DMS 273 treated with DMSO at 0.1 percent for 48 hours (cell line): ENCODE results near the gene C3orf22.

Experiments
- DNase-seq: peaks from one replicate; lab custom pipeline; 2025; lab: John Stamatoyannopoulos, UW

C3orf22 gene

GRCh38 chr3:126527006-126527405 is 31.7 kb downstream of the C3orf22 start:
- no peak for DNase-seq

GRCh38 chr3:126526668-126527005 is 32.1 kb downstream of the C3orf22 start:
- no peak for DNase-seq

- no peak for DNase-seq
These were observed 32.7 kb downstream of the C3orf22 start for GRCh38 chr3:126525853-126526667.

- DNase-seq: no peak
These were observed 33.5 kb downstream of the C3orf22 start for GRCh38 chr3:126525091-126525852.

GRCh38 chr3:126524429-126524988 is 34.2 kb downstream of the C3orf22 start:
- DNase-seq: no peak

GRCh38 chr3:126523745-126524428 is 34.8 kb downstream of the C3orf22 start, which contains the start of gene CHST13:
TSS of gene CHST13 (plus strand) at chr3:126524155. CDS start at chr3:126524333, 178 bp downstream.
- no peak for DNase-seq

GRCh38 chr3:126522363-126522788 is 36.4 kb downstream of the C3orf22 start:
- no peak for DNase-seq

- DNase-seq: no peak
These were observed 37.4 kb downstream of the C3orf22 start for GRCh38 chr3:126521122-126521891.

GRCh38 chr3:126519506-126520455 is 39.0 kb downstream of the C3orf22 start:
- no peak for DNase-seq

GRCh38 chr3:126518779-126519177 is 40.0 kb downstream of the C3orf22 start:
- DNase-seq: no peak

GRCh38 chr3:126517986-126518778 is 40.5 kb downstream of the C3orf22 start:
- no peak for DNase-seq

- DNase-seq: no peak
These were observed 41.3 kb downstream of the C3orf22 start, which contains the start of gene UROC1 for GRCh38 chr3:126517291-126517951. TSS of gene UROC1 (minus strand) at chr3:126517773. CDS start at chr3:126517719, 54 bp downstream.

GRCh38 chr3:126516936-126517290 is 41.8 kb downstream of the C3orf22 start:
- no peak for DNase-seq

- no peak for DNase-seq
These were observed 42.4 kb downstream of the C3orf22 start for GRCh38 chr3:126516152-126516935.

GRCh38 chr3:126515066-126515706 is 43.5 kb downstream of the C3orf22 start:
- no peak for DNase-seq

- DNase-seq: no peak
These were observed 44.6 kb downstream of the C3orf22 start for GRCh38 chr3:126514161-126514560.

- no peak for DNase-seq
These were observed 45.6 kb downstream of the C3orf22 start for GRCh38 chr3:126512916-126513650.
